Keratinocyte (primary cell): ENCODE measurements around the gene SDK1. TPM values are rescaled to one million over a fixed set of nuclear protein-coding genes. Genes with fewer than 3 reads are reported as not detected.

ENCODE experiments used
- DNase-seq: peaks from one replicate; pipeline ENCODE4 v3.0.0-alpha.2; 2011; ENCODE audit warnings: low read depth, missing footprints, low spot score
- FAIRE-seq: peaks from 2 replicates; lab custom pipeline; 2011; peaks lifted over from hg19 to GRCh38; lab: Jason Lieb, UNC
- H2AFZ ChIP-seq: 2 replicates; pipeline ENCODE4 v1.6.0; 2012; ENCODE audit warnings: low read length, control low read depth, inconsistent platforms; ENCODE audit not compliant: control insufficient read depth
- H3K27ac ChIP-seq: 2 replicates; pipeline ENCODE4 v1.5.1; 2011; ENCODE audit warnings: low read length; ENCODE audit not compliant: control insufficient read depth, insufficient read depth
- H3K27me3 ChIP-seq: 3 replicates; pipeline ENCODE4 v1.6.0; 2011; ENCODE audit warnings: low read length; ENCODE audit not compliant: control insufficient read depth, insufficient read depth; ENCODE audit errors: extremely low read depth
- H3K36me3 ChIP-seq, 2 experiments: 2 replicates in 1 of 2; 3 replicates in 1 of 2; pipeline ENCODE4 v1.5.1; 2011; ENCODE audit warnings: low read length in 2 of 2, mild to moderate bottlenecking in 1 of 2; ENCODE audit not compliant: control insufficient read depth in 2 of 2, insufficient read depth in 2 of 2; ENCODE audit errors: extremely low read depth in 1 of 2
- H3K4me1 ChIP-seq: 3 replicates; pipeline ENCODE4 v1.5.1; 2011; ENCODE audit warnings: low read length; ENCODE audit not compliant: control insufficient read depth, insufficient read depth; ENCODE audit errors: extremely low read depth
- H3K4me2 ChIP-seq: 3 replicates; pipeline ENCODE4 v1.6.0; 2011; ENCODE audit warnings: low read depth, low read length; ENCODE audit not compliant: control insufficient read depth, insufficient read depth; ENCODE audit errors: extremely low read depth
- H3K4me3 ChIP-seq, 3 experiments: fragments of 200-600 bp in 1 of 3; sonication (generic) in 1 of 3; 2 replicates in 2 of 3; 3 replicates in 1 of 3; pipeline ENCODE4 v1.5.1; 2011 to 2016; ENCODE audit warnings: low read length in 3 of 3, mild to moderate bottlenecking in 3 of 3, control low read depth in 2 of 3, inconsistent platforms in 1 of 3, low read depth in 1 of 3, mixed read lengths in 1 of 3, mixed run types in 1 of 3, moderate library complexity in 1 of 3; ENCODE audit not compliant: control insufficient read depth in 2 of 3, insufficient read depth in 2 of 3; ENCODE audit errors: extremely low read depth in 1 of 3
- H3K79me2 ChIP-seq: 2 replicates; pipeline ENCODE4 v1.6.0; 2012; ENCODE audit warnings: low read length; ENCODE audit not compliant: control insufficient read depth, insufficient read depth
- H3K9ac ChIP-seq: 3 replicates; pipeline ENCODE4 v1.6.0; 2011; ENCODE audit warnings: low read length; ENCODE audit not compliant: control insufficient read depth, insufficient read depth; ENCODE audit errors: extremely low read depth
- H3K9me1 ChIP-seq: 3 replicates; pipeline ENCODE4 v1.6.0; 2011; ENCODE audit warnings: low read length; ENCODE audit not compliant: control insufficient read depth, insufficient read depth; ENCODE audit errors: extremely low read depth
- H3K9me3 ChIP-seq: 2 replicates; pipeline ENCODE4 v1.5.1; 2012; ENCODE audit warnings: low read depth, low read length; ENCODE audit not compliant: control insufficient read depth
- H4K20me1 ChIP-seq: 3 replicates; pipeline ENCODE4 v1.6.0; 2011; ENCODE audit warnings: low read length; ENCODE audit not compliant: control insufficient read depth, insufficient read depth; ENCODE audit errors: extremely low read depth
- EZH2 ChIP-seq: IDR thresholded peaks from one replicate; pipeline ENCODE4 v1.6.1; 2012; ENCODE audit warnings: inconsistent platforms, mild to moderate bottlenecking, low read length, moderate library complexity
- dilution Hi-C: fragments of 300-500 bp; cut with MboI; formaldehyde crosslinking; loops from one replicate; pipeline ENCODE4 v1.7.0; 2020; ENCODE audit warnings: low sequenced_read_pairs; ENCODE audit not compliant: extremely low pct_ligation_motif_present
- polyA plus RNA-seq, 5 experiments: library from polyadenylated mRNA; depleted of rRNA in 3 of 5; stranded (reverse) in 3 of 5; stranded (forward) in 1 of 5; unstranded in 1 of 5; fragments of >200 nt; gene quantifications; 1 replicate in 1 of 5; 2 replicates in 3 of 5; 3 replicates in 1 of 5; pipeline versions ENCODE4 v1.2.1 to v1.2.3, GENCODE V29; 2011 to 2012; ENCODE audit warnings: missing spikeins in 2 of 5, low read depth in 1 of 5, low replicate concordance in 1 of 5
- TF ChIP-seq, protein P1 (sequence below), 3 experiments: IDR thresholded peaks in 1 of 3; conservative IDR thresholded peaks in 1 of 3; optimal IDR thresholded peaks in 1 of 3; 2 replicates in 2 of 3; 3 replicates in 1 of 3; pipeline versions ENCODE3 to v1.5.1; 2011; ENCODE audit warnings: low read length in 3 of 3, mild to moderate bottlenecking in 3 of 3, moderate library complexity in 2 of 3, control low read depth in 1 of 3, inconsistent platforms in 1 of 3; ENCODE audit not compliant: insufficient read depth in 2 of 3; ENCODE audit errors: extremely low read depth in 1 of 3

The SDK1 gene
- polyA plus RNA-seq, 1 donor (not counting 4 experiments of a cell fraction or from before 2014, with no cell fraction given), result 0.66 TPM

GRCh38 chr7:4145576-4145975 is 844.5 kb downstream of the SDK1 start:
- Histone ChIP-seq H3K27me3 (peaks cover 14% of the 10 kb centered on the region), H3K9me3 (no peaks in the 10 kb centered on the region), H3K4me3 (no peak overlapping the region), H3K4me1 (peaks cover 3% of the 10 kb centered on the region), H3K9me1 (no peaks in the 10 kb centered on the region), H3K27ac (no peak overlapping the region), H2AFZ (no peak overlapping the region), H3K4me2 (no peak overlapping the region), H3K79me2 (no peaks in the 10 kb centered on the region), H3K36me3 (peaks cover 0 to 2% of the 10 kb centered on the region in 2 experiments), H3K9ac (no peak overlapping the region), H4K20me1 (no peaks in the 10 kb centered on the region)
- DNase-seq, result no peak
- TF ChIP-seq EZH2, result no peak
- TF ChIP-seq, protein P1, sequence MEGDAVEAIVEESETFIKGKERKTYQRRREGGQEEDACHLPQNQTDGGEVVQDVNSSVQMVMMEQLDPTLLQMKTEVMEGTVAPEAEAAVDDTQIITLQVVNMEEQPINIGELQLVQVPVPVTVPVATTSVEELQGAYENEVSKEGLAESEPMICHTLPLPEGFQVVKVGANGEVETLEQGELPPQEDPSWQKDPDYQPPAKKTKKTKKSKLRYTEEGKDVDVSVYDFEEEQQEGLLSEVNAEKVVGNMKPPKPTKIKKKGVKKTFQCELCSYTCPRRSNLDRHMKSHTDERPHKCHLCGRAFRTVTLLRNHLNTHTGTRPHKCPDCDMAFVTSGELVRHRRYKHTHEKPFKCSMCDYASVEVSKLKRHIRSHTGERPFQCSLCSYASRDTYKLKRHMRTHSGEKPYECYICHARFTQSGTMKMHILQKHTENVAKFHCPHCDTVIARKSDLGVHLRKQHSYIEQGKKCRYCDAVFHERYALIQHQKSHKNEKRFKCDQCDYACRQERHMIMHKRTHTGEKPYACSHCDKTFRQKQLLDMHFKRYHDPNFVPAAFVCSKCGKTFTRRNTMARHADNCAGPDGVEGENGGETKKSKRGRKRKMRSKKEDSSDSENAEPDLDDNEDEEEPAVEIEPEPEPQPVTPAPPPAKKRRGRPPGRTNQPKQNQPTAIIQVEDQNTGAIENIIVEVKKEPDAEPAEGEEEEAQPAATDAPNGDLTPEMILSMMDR (optimal IDR thresholded peaks at IDR 0.05 in 1 of 3, IDR thresholded peaks at IDR 0.05 in 1 of 3, conservative IDR thresholded peaks at IDR 0.05 in 1 of 3; ENCODE audit: extremely low read depth in 1 of 3, insufficient read depth in 2 of 3, low read length in 3 of 3), result no peak
- no peak for FAIRE-seq
- dilution Hi-C loops, result no loop called here

DNA sequence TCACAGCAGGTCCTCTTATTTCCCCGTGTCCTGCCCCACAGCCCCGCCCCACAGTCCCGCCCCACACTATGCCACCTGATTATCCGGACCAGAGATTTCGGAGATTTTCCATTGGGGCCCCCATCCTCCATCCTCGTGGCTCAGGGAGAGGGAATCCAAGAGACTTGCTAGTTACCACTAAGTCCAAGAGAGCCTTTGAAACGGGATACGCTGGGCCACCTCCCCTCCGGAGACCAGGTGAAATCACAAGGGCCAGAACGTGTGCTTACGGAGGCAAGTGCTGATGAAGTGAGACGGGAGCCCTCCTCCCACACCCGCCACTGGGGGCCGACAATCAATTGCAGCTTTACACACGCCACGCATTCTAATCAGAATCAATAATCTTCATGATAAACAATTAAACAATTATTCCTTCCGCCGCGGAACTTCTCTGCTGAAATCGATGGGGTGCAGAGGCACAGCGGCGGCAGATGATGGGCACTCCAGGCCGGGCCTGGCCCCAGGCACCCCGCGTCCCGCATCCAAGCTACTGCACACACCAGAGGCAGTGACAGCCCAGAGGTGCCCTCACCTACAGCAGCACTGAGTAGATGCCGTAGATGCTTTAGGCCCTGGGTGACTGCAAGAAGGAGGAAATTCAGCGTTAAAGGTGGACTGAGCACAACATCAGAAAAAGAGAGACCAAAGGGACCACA is 847.0 kb downstream of the SDK1 start:
- DNase-seq (no peak), FAIRE-seq (no peak)
- Histone ChIP-seq H3K79me2 (no peaks in the 10 kb centered on the region), H3K36me3 (peaks cover 0 to 2% of the 10 kb centered on the region in 2 experiments), H3K9me1 (no peaks in the 10 kb centered on the region), H3K9me3 (no peaks in the 10 kb centered on the region), H3K4me1 (peaks cover 3% of the 10 kb centered on the region), H4K20me1 (no peaks in the 10 kb centered on the region), H3K4me2 (no peak overlapping the region), H2AFZ (no peak overlapping the region), H3K9ac (no peak overlapping the region), H3K27me3 (peaks cover 14% of the 10 kb centered on the region), H3K4me3 (no peak overlapping the region), H3K27ac (no peak overlapping the region)
- TF ChIP-seq, protein P1 (optimal IDR thresholded peaks at IDR 0.05 in 1 of 3, IDR thresholded peaks at IDR 0.05 in 1 of 3, conservative IDR thresholded peaks at IDR 0.05 in 1 of 3; ENCODE audit: extremely low read depth in 1 of 3, insufficient read depth in 2 of 3, low read length in 3 of 3), result no peak
- no peak for TF ChIP-seq EZH2
- dilution Hi-C loops, result no loop called here
